Measurements from ENCODE around the gene OTUB2. TPM values are rescaled to one million over a fixed set of nuclear protein-coding genes. Genes with fewer than 3 reads are reported as not detected.

The OTUB2 gene
- total and polyA plus RNA-seq, 2 of the 8 experiments (the other 6 are each of a cell fraction or from before 2014, with no cell fraction given), result 2.2 to 4.2 TPM

- no peak for TF ChIP-seq RNF2 (IDR thresholded peaks at IDR 0.05; ENCODE audit: borderline replicate concordance, low read depth, low read length, missing control alignments, poor library complexity, severe bottlenecking)
- no peak for TF ChIP-seq JUN (IDR thresholded peaks at IDR 0.05; ENCODE audit: low read depth, low read length)
- TF ChIP-seq SIRT6 (IDR thresholded peaks at IDR 0.05; ENCODE audit: low read length), result no peak
- TF ChIP-seq CREB1 (IDR thresholded peaks at IDR 0.05), result no peak
- TF ChIP-seq CHD1 (IDR thresholded peaks at IDR 0.05; ENCODE audit: low read depth, low read length), result no peak
- no peak for TF ChIP-seq RFX5 (IDR thresholded peaks at IDR 0.05; ENCODE audit: borderline replicate concordance, low read depth, low read length)
These were observed 53.9 kb downstream of the OTUB2 start (continued) for GRCh38 chr14:94079891-94080620.

Measured in H1 (cell line).